Smooth muscle cell (in vitro differentiated cells): ENCODE results near the gene FGD1. TPM values are rescaled to one million over a fixed set of nuclear protein-coding genes. Genes with fewer than 3 reads are reported as not detected.

Source experiments
- DNase-seq: peaks from one replicate; lab custom pipeline; 2025; ENCODE audit not compliant: unreplicated experiment; lab: John Stamatoyannopoulos, UW
- H2AFZ ChIP-seq: fragments of 200-600 bp; sonication (generic); 2 replicates; pipeline ENCODE4 v1.6.0; 2016; ENCODE audit warnings: antibody characterized with exemption, low read depth, mild to moderate bottlenecking
- H3F3A ChIP-seq: fragments of 200-600 bp; sonication (generic); 2 replicates; pipeline ENCODE4 v1.6.0; 2017; ENCODE audit warnings: antibody characterized with exemption, low read depth
- H3K27ac ChIP-seq: fragments of 200-600 bp; sonication (generic); 2 replicates; pipeline ENCODE4 v1.5.1; 2016; ENCODE audit warnings: low read depth, mild to moderate bottlenecking
- H3K27me3 ChIP-seq: fragments of 200-600 bp; sonication (generic); 2 replicates; pipeline ENCODE4 v1.6.1; 2016; ENCODE audit warnings: low read depth, mild to moderate bottlenecking
- H3K36me3 ChIP-seq: fragments of 200-600 bp; sonication (generic); 2 replicates; pipeline ENCODE4 v1.5.1; 2016; ENCODE audit warnings: low read depth
- H3K4me1 ChIP-seq: fragments of 200-600 bp; sonication (generic); 2 replicates; pipeline ENCODE4 v1.5.1; 2016; ENCODE audit warnings: low read depth
- H3K4me2 ChIP-seq: fragments of 200-600 bp; sonication (generic); 2 replicates; pipeline ENCODE4 v1.6.0; 2016; ENCODE audit warnings: mild to moderate bottlenecking
- H3K4me3 ChIP-seq: fragments of 200-600 bp; sonication (generic); 2 replicates; pipeline ENCODE4 v1.5.1; 2016; ENCODE audit warnings: mild to moderate bottlenecking
- H3K79me2 ChIP-seq: fragments of 200-600 bp; sonication (generic); 2 replicates; pipeline ENCODE4 v1.6.0; 2016; ENCODE audit warnings: low read depth, mild to moderate bottlenecking
- H3K9ac ChIP-seq: fragments of 200-600 bp; sonication (generic); 2 replicates; pipeline ENCODE4 v1.6.0; 2016; ENCODE audit warnings: low read depth
- H3K9me3 ChIP-seq: fragments of 200-600 bp; sonication (generic); replicated peaks from 2 replicates; pipeline ENCODE4 v1.5.1; 2016; ENCODE audit warnings: low read depth
- H4K20me1 ChIP-seq: fragments of 200-600 bp; sonication (generic); 2 replicates; pipeline ENCODE4 v1.6.0; 2016; ENCODE audit warnings: low read depth
- CTCF ChIP-seq: fragments of 200-600 bp; sonication (generic); IDR thresholded peaks from 2 replicates; pipeline ENCODE4 v1.5.1; 2017; ENCODE audit warnings: borderline replicate concordance, mild to moderate bottlenecking, antibody characterized with exemption; ENCODE audit not compliant: insufficient read depth, poor library complexity, severe bottlenecking
- WGBS: methylation state at CpG from one replicate; pipeline ENCODE4 v1.1.7; 2016; ENCODE audit warnings: low lambda C conversion rate; 5-methylcytosine and 5-hydroxymethylcytosine counted together
- polyA plus RNA-seq: library from polyadenylated mRNA; unstranded; fragments of >200 nt; fragmentation: Nextera tagmentation; extraction: Ambion mirVana; gene quantifications from 2 replicates; pipeline ENCODE4 v1.2.1, GENCODE V29; 2016
- total RNA-seq: library from RNA; depleted of rRNA; stranded (reverse); fragments of >200 nt; gene quantifications from 2 replicates; pipeline ENCODE4 v1.2.3, GENCODE V29; 2014

FGD1 gene
- total and polyA plus RNA-seq, 2 experiments from 2014 or later: 10.8 to 23.5 TPM

DNA sequence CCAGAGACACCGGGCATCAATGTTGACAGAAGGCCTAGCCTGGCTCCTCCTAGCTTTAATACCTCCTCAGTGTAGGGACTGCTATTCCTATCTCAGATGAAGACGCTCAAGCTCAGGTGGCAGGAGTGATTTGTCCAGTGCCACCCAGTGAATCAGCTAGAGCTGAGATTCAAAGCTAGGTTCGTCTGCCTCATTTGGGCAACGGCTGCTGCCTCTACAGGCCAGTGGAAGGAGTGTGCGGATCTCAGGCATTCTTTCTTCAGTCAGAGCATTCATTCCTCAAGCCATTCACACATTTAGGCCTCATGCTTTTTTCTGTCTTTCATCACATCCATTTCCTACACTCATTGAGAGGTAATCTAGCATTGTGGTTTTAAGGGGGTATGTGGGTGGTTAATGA is 48.6 kb downstream of the FGD1 start:
- Histone ChIP-seq H3F3A (no peaks in the 10 kb centered on the region), H4K20me1 (no peaks in the 10 kb centered on the region), H2AFZ (no peak overlapping the region), H3K36me3 (no peaks in the 10 kb centered on the region), H3K4me1 (no peaks in the 10 kb centered on the region), H3K79me2 (peaks cover 4% of the 10 kb centered on the region), H3K4me3 (no peak overlapping the region), H3K27ac (no peak overlapping the region), H3K4me2 (no peak overlapping the region), H3K27me3 (no peaks in the 10 kb centered on the region), H3K9ac (no peak overlapping the region), H3K9me3 (no peaks in the 10 kb centered on the region)
- TF ChIP-seq CTCF: no peak
- DNase-seq: no peak
- WGBS: 80% methylated on average over 5 of the region's 5 CpGs

GRCh38 chrX:54446084-54446483 is 50.0 kb downstream of the FGD1 start:
- no peaks in the 10 kb centered on the region for H3K36me3 ChIP-seq
- H3K79me2 ChIP-seq: peaks cover 8% of the 10 kb centered on the region
- H3K27ac ChIP-seq: no peak overlapping the region
- no peaks in the 10 kb centered on the region for H3K9me3 ChIP-seq
- no peaks in the 10 kb centered on the region for H3F3A ChIP-seq
- peaks cover 4% of the 10 kb centered on the region for H4K20me1 ChIP-seq
- TF ChIP-seq CTCF: no peak
- no peaks in the 10 kb centered on the region for H3K27me3 ChIP-seq
- no peak overlapping the region for H3K4me3 ChIP-seq
- 84% methylated on average over 17 of the region's 17 CpGs for WGBS
- peaks cover 3% of the 10 kb centered on the region for H3K4me1 ChIP-seq
- H3K9ac ChIP-seq: no peak overlapping the region
- H3K4me2 ChIP-seq: no peak overlapping the region
- no peak for DNase-seq
- no peak overlapping the region for H2AFZ ChIP-seq

- TF ChIP-seq CTCF: no peak
Observed at GRCh38 chrX:54444752-54445151, 51.3 kb downstream of the FGD1 start.

GRCh38 chrX:54442790-54443189 is 53.2 kb downstream of the FGD1 start:
- H3K4me1 ChIP-seq: peaks cover 5% of the 10 kb centered on the region
- H3K27me3 ChIP-seq: no peaks in the 10 kb centered on the region
- no peak overlapping the region for H3K9ac ChIP-seq
- no peak overlapping the region for H3K27ac ChIP-seq
- H3K9me3 ChIP-seq: no peaks in the 10 kb centered on the region
- DNase-seq: no peak
- H4K20me1 ChIP-seq: peaks cover 4% of the 10 kb centered on the region
- no peak overlapping the region for H3K4me2 ChIP-seq
- no peak overlapping the region for H2AFZ ChIP-seq
- TF ChIP-seq CTCF: no peak
- H3K4me3 ChIP-seq: no peak overlapping the region
- H3F3A ChIP-seq: no peaks in the 10 kb centered on the region
- H3K36me3 ChIP-seq: no peaks in the 10 kb centered on the region
- H3K79me2 ChIP-seq: peaks cover 16% of the 10 kb centered on the region

More at GRCh38 chrX:54444752-54445151, 51.3 kb downstream of the FGD1 start:
- H3K4me3 ChIP-seq: no peak overlapping the region
- H3F3A ChIP-seq: no peaks in the 10 kb centered on the region
- WGBS: 93% methylated on average over 6 of the region's 6 CpGs
- H3K9me3 ChIP-seq: no peaks in the 10 kb centered on the region
- no peak overlapping the region for H2AFZ ChIP-seq
- H4K20me1 ChIP-seq: peaks cover 4% of the 10 kb centered on the region
- H3K9ac ChIP-seq: no peak overlapping the region
- no peak overlapping the region for H3K27ac ChIP-seq
- DNase-seq: no peak
- peaks cover 5% of the 10 kb centered on the region for H3K4me1 ChIP-seq
- H3K36me3 ChIP-seq: no peaks in the 10 kb centered on the region
- no peaks in the 10 kb centered on the region for H3K27me3 ChIP-seq
- H3K4me2 ChIP-seq: no peak overlapping the region
- peaks cover 16% of the 10 kb centered on the region for H3K79me2 ChIP-seq
